Heart left ventricle (tissue), 16 donors: ENCODE data around the gene LGALS7B. TPM values are rescaled to one million over a fixed set of nuclear protein-coding genes. Genes with fewer than 3 reads are reported as not detected.

ENCODE experiments used
- ATAC-seq, 4 donors: fragments of 200-7000 bp; cut with Tn5 transposase; one replicate each; pipeline ENCODE4 v1.9.1; 2020 to 2022; ENCODE audit warnings: moderate library complexity in 4 of 4, mild to moderate bottlenecking in 3 of 4, moderate number of reproducible peaks in 1 of 4
- DNase-seq, 5 donors: peaks; one replicate each; pipeline ENCODE4 v3.0.0-alpha.2; 2020
- H3K27ac ChIP-seq, 12 donors: fragments of 200-600 bp; sonication (generic) in 4 of 12; one replicate each; pipeline versions ENCODE4 v1.5.0 to v1.8.0; 2016 to 2022; ENCODE audit warnings: mild to moderate bottlenecking in 2 of 12
- H3K27me3 ChIP-seq, 9 donors: fragments of 200-600 bp; sonication (generic) in 2 of 9; one replicate each; pipeline versions ENCODE4 v1.5.1 to v1.8.0; 2016 to 2022; ENCODE audit warnings: mild to moderate bottlenecking in 3 of 9
- H3K36me3 ChIP-seq, 9 donors: fragments of 200-600 bp; sonication (generic) in 2 of 9; one replicate each; pipeline versions ENCODE4 v1.5.0 to v1.8.0; 2018 to 2022; ENCODE audit warnings: mild to moderate bottlenecking in 2 of 9
- H3K4me1 ChIP-seq, 12 donors: fragments of 200-600 bp; sonication (generic) in 4 of 12; one replicate each; pipeline versions ENCODE4 v1.5.0 to v1.8.0; 2016 to 2022; ENCODE audit warnings: mild to moderate bottlenecking in 3 of 12
- H3K4me3 ChIP-seq, 12 donors: fragments of 200-600 bp; sonication (generic) in 4 of 12; one replicate each; pipeline versions ENCODE4 v1.5.0 to v1.8.0; 2017 to 2022; ENCODE audit warnings: mild to moderate bottlenecking in 9 of 12, moderate library complexity in 4 of 12
- H3K9me3 ChIP-seq, 12 donors: fragments of 200-600 bp; sonication (generic) in 4 of 12; one replicate each; pipeline versions ENCODE4 v1.5.0 to v1.8.0; 2016 to 2022; ENCODE audit warnings: mild to moderate bottlenecking in 1 of 12
- CTCF ChIP-seq, 12 donors: fragments of 200-600 bp; sonication (generic) in 4 of 12; IDR thresholded peaks; one replicate each; pipeline versions ENCODE4 v1.5.0 to v1.8.0; 2018 to 2022; ENCODE audit warnings: antibody characterized with exemption in 12 of 12, mild to moderate bottlenecking in 5 of 12
- POLR2A ChIP-seq, 2 donors: fragments of 450-650 bp; IDR thresholded peaks; one replicate each; pipeline ENCODE4 v1.6.1; 2017; ENCODE audit warnings: antibody characterized with exemption in 2 of 2, mild to moderate bottlenecking in 2 of 2, moderate library complexity in 2 of 2
- WGBS, 4 donors: extraction: QIAGEN DNeasy Blood & Tissue Kit in 2 of 4; methylation state at CpG; one replicate each; pipeline versions ENCODE4 v1.1.5 to v1.1.7; 2013 to 2018; 5-methylcytosine and 5-hydroxymethylcytosine counted together
- intact Hi-C, 10 donors: fragments of 100-400 bp; cut with DNase I; formaldehyde crosslinking; loops; one replicate each; pipeline versions ENCODE4 v1.11.1 to v1.14.2; 2022
- polyA plus RNA-seq, 2 donors: library from polyadenylated mRNA; stranded (reverse); fragments of 200-250 nt; gene quantifications; one replicate each; pipeline ENCODE4 v1.2.3, GENCODE V29; 2013
- total RNA-seq, 9 donors: library from RNA; depleted of rRNA in 2 of 9; stranded (reverse); fragments of >200 nt in 2 of 9; fragmentation: NEBNext Ultra II Directional in 3 of 9; extraction: Animal tissue kit (Norgen Biotek cat#: 25700) in 3 of 9; gene quantifications; one replicate each; pipeline versions ENCODE4 v1.1.0 to v1.2.4, GENCODE V29; 2016 to 2023
- donor health status: ischemic (EF 13 %, LVEDD 7.1; RV severe dilation, severe dysfunction).
- donor health status: healthy with polysubstance abuse.
- donor health status: DM: no; HTN: yes; CAD: no.
- donor health status: DM: no; HTN: no; CAD: no.
- donor health status: ischemic (EF 25% LVEDD 6.9; RV normal size, moderate dysfunction).
- donor health status: ischemic (EF 25% LVEDD 5.7; RV mildly dilated, moderate dysfunction).
- donor health status: healthy.
- donor health status: DM: yes; HTN: yes; CAD: no.
- donor health status: ischemic (EF 35%, LVEDD 5.7; RV mildly dilated, moderate dysfunction).
- donor health status: nonischemic (EF 11% LVEDD 7.7; RV severe dilation, severe dysfunction).
- donor health status: DM: yes; HTN: yes; CAD: no.
- donor health status: PGD.
- donor health status: ischemic (EF 29% LVEDD 5.4; RV normal size, mild dysfunction).
- donor health status: nonischemic (EF 23%, LVEDD 6.1; RV moderate dilation, normal function).

The LGALS7B gene
- total and polyA plus RNA-seq, 11 donors: not detected

- H3K4me1 ChIP-seq: peaks cover 0 to 12% (median 2%) of the 10 kb centered on the region in 12 donors
- H3K27me3 ChIP-seq: no peaks in the 10 kb centered on the region
- WGBS, 4 donors: 72 to 90% (median 81%) methylated on average over 5 to 10 of the region's 14 CpGs
- intact Hi-C loops: no loop called here
- no peak within 1 kb of the TSS for H3K27ac ChIP-seq
- DNase-seq: no peak
- no peaks in the 10 kb centered on the region for H3K9me3 ChIP-seq
- no peak within 1 kb of the TSS for H3K4me3 ChIP-seq
- no peak for ATAC-seq
- no peaks in the 10 kb centered on the region for H3K36me3 ChIP-seq
- no peak for TF ChIP-seq CTCF (IDR thresholded peaks at IDR 0.05)
- no peak for TF ChIP-seq POLR2A (IDR thresholded peaks at IDR 0.05)
These were observed 15.4 kb upstream of the LGALS7B start, which contains the start of gene LGALS7 for GRCh38 chr19:38773469-38774177. Gene LGALS7 (minus strand): TSS chr19:38773517. CDS start chr19:38773492, 25 bp downstream.

- ATAC-seq (no peak), DNase-seq (no peak)
- no peaks in the 10 kb centered on the region for H3K9me3 ChIP-seq
- H3K27ac ChIP-seq: no peak overlapping the region
- no peak for TF ChIP-seq CTCF (IDR thresholded peaks at IDR 0.05)
- no peak for TF ChIP-seq POLR2A (IDR thresholded peaks at IDR 0.05)
- H3K27me3 ChIP-seq: no peaks in the 10 kb centered on the region
- no peak overlapping the region for H3K4me3 ChIP-seq
- H3K36me3 ChIP-seq: no peaks in the 10 kb centered on the region
- WGBS, 4 donors: 78 to 90% (median 85%) methylated on average over 12 to 13 of the region's 13 CpGs
- H3K4me1 ChIP-seq: peaks cover 0 to 9% (median 2%) of the 10 kb centered on the region in 12 donors
- intact Hi-C loops: no loop called here
These were observed 14.6 kb upstream of the LGALS7B start for GRCh38 chr19:38774181-38774950.

GRCh38 chr19:38778733-38779132 lies 10.3 kb upstream of the LGALS7B start:
- H3K36me3 ChIP-seq: no peaks in the 10 kb centered on the region
- TF ChIP-seq CTCF (IDR thresholded peaks at IDR 0.05): no peak
- TF ChIP-seq POLR2A (IDR thresholded peaks at IDR 0.05): no peak
- no peak overlapping the region for H3K4me3 ChIP-seq
- ATAC-seq (no peak), DNase-seq (no peak)
- H3K27ac ChIP-seq: no peak overlapping the region
- H3K27me3 ChIP-seq: peaks cover 0 to 2% (median 0%) of the 10 kb centered on the region in 9 donors
- 56 to 67% (median 57%) methylated on average over 7 of the region's 7 CpGs for WGBS, 4 donors
- intact Hi-C loops: no loop called here
- H3K9me3 ChIP-seq: no peaks in the 10 kb centered on the region
- H3K4me1 ChIP-seq: peaks cover 0 to 3% (median 0%) of the 10 kb centered on the region in 12 donors

GRCh38 chr19:38780443-38780842 lies 8.6 kb upstream of the LGALS7B start:
- TF ChIP-seq CTCF (IDR thresholded peaks at IDR 0.05) (no peak), POLR2A (IDR thresholded peaks at IDR 0.05) (no peak)
- Histone ChIP-seq H3K27ac (no peak overlapping the region), H3K4me3 (no peak overlapping the region), H3K9me3 (no peaks in the 10 kb centered on the region), H3K4me1 (peaks cover 0 to 3% (median 0%) of the 10 kb centered on the region in 12 donors), H3K36me3 (no peaks in the 10 kb centered on the region), H3K27me3 (peaks cover 0 to 2% (median 0%) of the 10 kb centered on the region in 9 donors)
- intact Hi-C loops: no loop called here
- ATAC-seq (no peak), DNase-seq (no peak)
- WGBS, 4 donors: 86 to 94% (median 92%) methylated on average over 7 of the region's 7 CpGs
